Measurements from ENCODE around the gene NLRP6.
A peak's percentile ranks its signal among the peaks of the same experiment; 100 is the strongest.
"Not testable (repeated sequence)": the region's sequence is repeated elsewhere in the genome, so short reads cannot be mapped to it uniquely, and the experiment has no call there.

NLRP6 gene

GRCh38 chr11:278001-278951 is at the start of gene NLRP6:
TSS of gene NLRP6 (plus strand) at chr11:278407. CDS start at chr11:278570, 163 bp downstream.
- DNase-seq = no peak

GRCh38 chr11:230431-230830 is 47.8 kb upstream of the NLRP6 start:
- no peak for DNase-seq

- DNase-seq = no peak
These were observed 45.2 kb upstream of the NLRP6 start for GRCh38 chr11:232783-233565.

- DNase-seq = no peak
These were observed 43.0 kb upstream of the NLRP6 start for GRCh38 chr11:235180-235579.

GRCh38 chr11:235609-235996 is 42.6 kb upstream of the NLRP6 start:
- no peak for DNase-seq

GRCh38 chr11:235997-236773 is 42.0 kb upstream of the NLRP6 start, which contains the start of gene SIRT3:
TSS of gene SIRT3 (minus strand) at chr11:236342. CDS start at chr11:236328, 14 bp downstream.
- DNase-seq = peak; percentile 77 to 85

GRCh38 chr11:236774-237767 is 41.1 kb upstream of the NLRP6 start, which contains the start of gene PSMD13:
TSS of gene PSMD13 (plus strand) at chr11:236976. CDS start at chr11:237050, 74 bp downstream.
- DNase-seq = peak; percentile 79 to 89

GRCh38 chr11:238346-238745 is 39.9 kb upstream of the NLRP6 start:
- not testable (repeated sequence) for DNase-seq

GRCh38 chr11:240315-240714 is 37.9 kb upstream of the NLRP6 start:
- DNase-seq = no peak

- no peak for DNase-seq
These were observed 36.6 kb upstream of the NLRP6 start for GRCh38 chr11:241634-242033.

- DNase-seq = no peak
These were observed 33.8 kb upstream of the NLRP6 start for GRCh38 chr11:244376-244775.

GRCh38 chr11:249062-249461 is 29.1 kb upstream of the NLRP6 start:
- no peak for DNase-seq

GRCh38 chr11:250274-250673 is 27.9 kb upstream of the NLRP6 start:
- no peak for DNase-seq

- no peak for DNase-seq
These were observed 27.4 kb upstream of the NLRP6 start for GRCh38 chr11:250740-251299.

GRCh38 chr11:251550-251949 is 26.7 kb upstream of the NLRP6 start:
- no peak for DNase-seq

GRCh38 chr11:252666-253065 is 25.5 kb upstream of the NLRP6 start:
- no peak for DNase-seq

GRCh38 chr11:253160-253885 is 24.9 kb upstream of the NLRP6 start:
- no peak for DNase-seq

GRCh38 chr11:253886-254270 is 24.3 kb upstream of the NLRP6 start:
- no peak for DNase-seq

- DNase-seq = no peak
These were observed 23.0 kb upstream of the NLRP6 start for GRCh38 chr11:255176-255575.

GRCh38 chr11:255816-256215 is 22.4 kb upstream of the NLRP6 start:
- DNase-seq = no peak

Measured in NCI-H446 (cell line).